ENCODE data around the gene MAN1A2.
A peak's percentile ranks its signal among the peaks of the same experiment; 100 is the strongest.

MAN1A2 gene

GRCh38 chr1:117540532-117540931 lies 173.3 kb downstream of the MAN1A2 start:
- H3K4me1 ChIP-seq (ENCODE audit: insufficient read depth, low read length): peaks cover 11% of the 10 kb centered on the region
- no peak overlapping the region for H2AFZ ChIP-seq (ENCODE audit: low read depth, low read length)
- no peak overlapping the region for H3K4me3 ChIP-seq (ENCODE audit: low read depth in 1 of 2, low read length in 2 of 2)
- no peaks in the 10 kb centered on the region for H4K20me1 ChIP-seq (ENCODE audit: insufficient read depth, low read length)
- H3K36me3 ChIP-seq (ENCODE audit: insufficient read depth, low read length): no peaks in the 10 kb centered on the region
- TF ChIP-seq CTCF (IDR thresholded peaks at IDR 0.05; ENCODE audit: borderline replicate concordance, extremely low read depth, low read length, poor library complexity, severe bottlenecking) (no peak), EZH2 (IDR thresholded peaks at IDR 0.05; ENCODE audit: borderline replicate concordance, low read depth, low read length, severe bottlenecking) (no peak)
- no peak overlapping the region for H3K27ac ChIP-seq (ENCODE audit: low read length)
- no peaks in the 10 kb centered on the region for H3K79me2 ChIP-seq (ENCODE audit: insufficient read depth, low read length)
- H3K4me2 ChIP-seq (ENCODE audit: insufficient read depth, low read length): no peak overlapping the region
- ATAC-seq (ENCODE audit: insufficient read depth, low read depth) (no peak), DNase-seq (no peak)
- H3K27me3 ChIP-seq (ENCODE audit: insufficient read depth, low read length, poor library complexity): no peaks in the 10 kb centered on the region
- H3K9ac ChIP-seq (ENCODE audit: low read depth, low read length): no peak overlapping the region
- H3K9me3 ChIP-seq (ENCODE audit: insufficient read depth, low read length, severe bottlenecking): no peaks in the 10 kb centered on the region

- H3K9ac ChIP-seq (ENCODE audit: low read depth, low read length): no peak overlapping the region
- H3K27ac ChIP-seq (ENCODE audit: low read length): no peak overlapping the region
- H3K79me2 ChIP-seq (ENCODE audit: insufficient read depth, low read length): no peaks in the 10 kb centered on the region
- no peak for TF ChIP-seq EZH2 (IDR thresholded peaks at IDR 0.05; ENCODE audit: borderline replicate concordance, low read depth, low read length, severe bottlenecking)
- TF ChIP-seq CTCF (IDR thresholded peaks at IDR 0.05; ENCODE audit: borderline replicate concordance, extremely low read depth, low read length, poor library complexity, severe bottlenecking): no peak
- H3K9me3 ChIP-seq (ENCODE audit: insufficient read depth, low read length, severe bottlenecking): no peaks in the 10 kb centered on the region
- no peak overlapping the region for H3K4me3 ChIP-seq (ENCODE audit: low read depth in 1 of 2, low read length in 2 of 2)
- no peak overlapping the region for H3K4me2 ChIP-seq (ENCODE audit: insufficient read depth, low read length)
- no peaks in the 10 kb centered on the region for H3K27me3 ChIP-seq (ENCODE audit: insufficient read depth, low read length, poor library complexity)
- H3K4me1 ChIP-seq (ENCODE audit: insufficient read depth, low read length): peaks cover 11% of the 10 kb centered on the region
- H2AFZ ChIP-seq (ENCODE audit: low read depth, low read length): no peak overlapping the region
- ATAC-seq (ENCODE audit: insufficient read depth, low read depth): peak; percentile 44
- no peaks in the 10 kb centered on the region for H3K36me3 ChIP-seq (ENCODE audit: insufficient read depth, low read length)
- no peak for DNase-seq
- no peaks in the 10 kb centered on the region for H4K20me1 ChIP-seq (ENCODE audit: insufficient read depth, low read length)
These were observed 173.8 kb downstream of the MAN1A2 start for GRCh38 chr1:117541003-117541402.

- H3K4me1 ChIP-seq (ENCODE audit: insufficient read depth, low read length): peaks cover 11% of the 10 kb centered on the region
- no peak overlapping the region for H3K4me2 ChIP-seq (ENCODE audit: insufficient read depth, low read length)
- no peaks in the 10 kb centered on the region for H4K20me1 ChIP-seq (ENCODE audit: insufficient read depth, low read length)
- DNase-seq: no peak
- H3K79me2 ChIP-seq (ENCODE audit: insufficient read depth, low read length): no peaks in the 10 kb centered on the region
- ATAC-seq (ENCODE audit: insufficient read depth, low read depth): peak; percentile 43; the same call in 1 of the 3 replicates
- TF ChIP-seq CTCF (IDR thresholded peaks at IDR 0.05; ENCODE audit: borderline replicate concordance, extremely low read depth, low read length, poor library complexity, severe bottlenecking) (no peak), EZH2 (IDR thresholded peaks at IDR 0.05; ENCODE audit: borderline replicate concordance, low read depth, low read length, severe bottlenecking) (no peak)
- no peak overlapping the region for H3K9ac ChIP-seq (ENCODE audit: low read depth, low read length)
- no peaks in the 10 kb centered on the region for H3K9me3 ChIP-seq (ENCODE audit: insufficient read depth, low read length, severe bottlenecking)
- H3K4me3 ChIP-seq (ENCODE audit: low read depth in 1 of 2, low read length in 2 of 2): no peak overlapping the region
- no peak overlapping the region for H3K27ac ChIP-seq (ENCODE audit: low read length)
- H3K36me3 ChIP-seq (ENCODE audit: insufficient read depth, low read length): no peaks in the 10 kb centered on the region
- no peaks in the 10 kb centered on the region for H3K27me3 ChIP-seq (ENCODE audit: insufficient read depth, low read length, poor library complexity)
- no peak overlapping the region for H2AFZ ChIP-seq (ENCODE audit: low read depth, low read length)
These were observed 174.3 kb downstream of the MAN1A2 start for GRCh38 chr1:117541585-117541984.

Data from DND-41 (cell line).